GM18499 (cell line): ENCODE data around the gene MEDAG.
"Not testable (repeated sequence)": the region's sequence is repeated elsewhere in the genome, so short reads cannot be mapped to it uniquely, and the experiment has no call there.

ENCODE experiments used
- ATAC-seq: cut with Tn5 transposase; IDR thresholded peaks from one replicate; pipeline ENCODE4 v1.9.1; 2021; ENCODE audit warnings: moderate number of reproducible peaks; ENCODE audit not compliant: insufficient read depth, unreplicated experiment

The MEDAG gene

DNA sequence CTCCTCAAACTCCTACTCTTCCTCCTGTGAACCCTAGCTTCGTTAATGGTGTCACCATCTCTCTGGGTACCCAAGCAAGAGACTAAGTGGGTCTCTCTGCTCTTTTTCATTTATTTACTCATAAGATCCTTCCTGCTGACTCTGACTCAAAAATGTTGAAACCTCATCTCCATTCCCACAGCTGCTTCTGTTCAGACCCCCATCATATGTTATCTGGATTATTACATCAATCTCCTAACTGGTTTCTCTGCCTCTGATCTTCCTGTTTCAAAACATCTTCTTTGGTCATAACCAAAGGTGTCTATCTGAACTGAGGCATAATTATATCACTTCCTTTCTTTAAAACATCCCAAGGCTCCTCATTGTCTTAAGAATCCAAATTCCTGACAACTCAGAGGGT lies 2.0 kb upstream of the MEDAG start:
- no peak for ATAC-seq

DNA sequence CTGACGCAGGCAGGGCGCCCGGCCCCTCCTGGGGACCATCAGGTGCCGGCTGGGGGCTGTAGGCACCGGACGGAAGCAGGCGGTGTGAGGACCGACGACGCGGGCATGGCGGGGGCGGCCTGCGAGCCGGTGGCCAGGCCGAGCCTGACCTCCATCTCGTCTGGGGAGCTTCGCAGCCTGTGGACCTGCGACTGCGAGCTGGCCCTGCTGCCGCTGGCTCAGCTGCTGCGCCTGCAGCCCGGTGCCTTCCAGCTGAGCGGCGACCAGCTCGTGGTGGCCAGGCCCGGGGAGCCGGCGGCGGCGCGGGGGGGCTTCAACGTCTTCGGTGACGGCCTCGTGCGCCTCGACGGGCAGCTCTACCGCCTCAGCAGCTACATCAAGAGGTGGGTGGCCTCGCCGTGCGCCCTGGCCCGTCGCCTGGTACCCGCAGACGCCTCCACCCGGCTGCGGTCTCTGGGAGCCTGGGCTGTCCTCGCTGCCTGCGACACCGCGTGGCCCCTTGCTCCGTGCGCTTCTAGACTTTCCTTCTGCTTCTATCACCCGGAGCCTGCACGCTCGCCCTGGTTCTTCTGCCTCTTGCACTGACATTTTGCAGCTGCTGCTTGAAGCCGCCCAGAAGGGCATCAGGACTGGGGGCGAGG lies 460 bp downstream of the MEDAG start:
- no peak for ATAC-seq

DNA sequence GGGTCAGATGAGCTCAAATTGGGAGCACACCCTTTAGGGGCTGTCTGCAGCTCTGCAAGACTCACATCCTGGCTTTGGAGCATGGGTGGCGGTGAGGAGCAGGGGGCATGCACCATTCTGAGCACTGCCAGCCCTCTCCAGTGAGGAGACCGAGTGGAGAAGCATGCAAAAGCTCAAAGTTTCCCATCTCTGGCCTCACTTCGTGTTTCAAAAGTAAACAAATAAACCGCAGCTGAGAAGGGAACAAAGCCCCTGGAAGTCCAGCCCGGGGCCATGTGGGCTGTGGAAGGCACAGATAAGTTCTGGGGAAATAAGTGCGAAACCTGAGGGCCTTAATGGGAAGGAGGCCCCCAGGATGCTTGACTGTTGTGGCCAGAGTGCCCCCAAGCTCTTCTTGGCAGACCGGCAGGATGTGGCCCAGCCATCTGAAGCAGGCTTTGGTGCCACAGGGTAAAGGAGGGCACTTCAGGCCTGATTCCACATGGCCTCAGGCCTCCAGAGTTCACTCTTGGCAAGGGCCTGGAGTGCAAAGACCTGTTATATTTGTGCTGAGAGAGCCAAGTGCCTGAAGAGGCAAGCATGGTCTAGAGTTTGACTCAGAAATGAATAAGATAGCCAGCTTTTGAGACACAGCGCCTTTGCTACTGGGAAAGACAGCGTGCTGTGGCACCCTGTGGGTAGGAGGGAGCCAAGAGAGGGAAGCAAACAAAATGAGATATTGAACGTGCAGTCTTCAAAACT lies 1.2 kb downstream of the MEDAG start:
- no peak for ATAC-seq

DNA sequence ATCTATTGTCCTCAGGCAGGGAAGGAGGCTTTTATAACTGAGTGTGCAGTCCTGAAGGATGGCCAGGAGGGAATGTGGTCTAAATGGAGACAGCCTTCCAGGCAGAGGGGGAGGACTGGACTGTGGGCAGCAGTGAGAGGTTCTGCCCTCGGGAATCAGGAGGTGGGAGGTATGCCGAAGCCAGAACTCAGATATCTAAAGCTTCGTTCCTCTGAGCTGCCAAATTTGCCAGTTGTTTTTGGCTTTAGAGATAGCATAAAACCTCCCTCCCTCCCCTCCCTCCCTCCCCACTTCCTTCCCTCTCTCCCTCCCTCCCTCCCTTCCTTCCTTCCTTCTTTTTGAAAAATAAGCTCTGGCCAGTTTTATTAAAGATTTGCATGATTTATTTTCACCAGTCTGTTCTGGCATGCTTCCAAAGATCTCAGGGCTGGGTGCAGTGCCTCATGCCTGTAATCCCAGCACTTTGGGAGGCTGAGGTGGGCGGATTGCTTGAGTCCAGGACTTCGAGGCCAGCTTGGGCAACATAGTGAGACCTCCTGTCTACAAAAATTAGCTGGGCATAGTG lies 2.4 kb downstream of the MEDAG start:
- ATAC-seq, result no peak

DNA sequence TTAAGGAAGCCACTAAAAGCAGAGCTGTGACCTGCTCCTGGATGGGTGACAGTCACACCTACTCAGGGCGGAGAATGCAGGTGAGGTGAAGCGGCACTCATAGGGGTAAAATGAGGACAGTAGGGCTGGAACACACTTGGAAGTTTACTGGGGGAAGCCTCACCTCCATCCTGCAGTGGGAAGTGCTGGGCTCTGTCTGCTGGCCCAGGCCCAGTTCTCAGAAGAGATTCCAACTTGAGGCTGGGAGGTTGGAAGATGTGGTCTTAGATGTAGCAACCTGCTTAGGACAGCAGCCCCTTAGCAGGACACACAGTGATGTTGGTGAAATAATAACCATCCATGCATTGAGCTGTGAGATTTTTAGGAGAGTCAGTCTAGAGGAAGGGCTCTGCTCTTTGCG lies 4.6 kb downstream of the MEDAG start:
- ATAC-seq, result no peak

DNA sequence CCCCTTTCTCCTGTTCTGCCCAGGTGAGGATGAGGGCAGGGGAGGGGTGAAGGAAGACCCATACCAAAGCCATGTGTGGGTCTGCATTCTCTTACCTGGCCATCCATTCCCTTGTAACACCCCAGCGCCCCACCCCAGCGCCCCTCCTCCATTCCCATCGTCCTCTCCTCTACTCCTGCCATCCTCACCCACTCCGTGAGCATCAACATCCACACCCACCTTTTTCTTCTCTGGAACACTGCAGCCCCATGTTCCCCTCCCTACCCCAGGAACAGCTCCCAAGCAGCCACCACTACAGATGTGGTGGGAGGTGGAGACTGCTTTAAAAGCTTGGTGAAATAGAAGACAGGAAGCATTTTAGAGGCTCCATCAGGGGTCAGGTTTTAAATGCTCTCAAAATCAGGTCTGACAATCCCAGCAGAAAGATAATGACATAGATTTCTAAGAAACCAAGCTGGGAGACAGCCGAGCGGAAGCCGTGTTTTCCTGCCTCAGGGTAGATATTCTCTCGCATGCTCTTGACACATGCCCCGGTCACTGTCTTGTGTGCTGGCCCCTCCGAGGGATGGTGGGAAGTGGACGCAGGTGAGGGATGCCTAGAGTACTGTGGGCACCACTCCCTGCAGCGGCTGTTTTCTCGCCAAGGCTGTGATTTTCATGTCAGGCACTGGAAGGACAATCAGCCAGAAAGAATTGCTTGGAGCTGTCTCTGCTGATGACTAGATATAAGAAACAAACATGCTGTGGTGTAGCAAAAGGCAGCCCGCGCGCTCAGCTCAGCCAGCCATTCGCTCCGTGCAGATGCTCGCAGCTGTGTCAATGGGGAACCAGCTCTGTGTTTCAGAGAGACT lies 9.8 kb downstream of the MEDAG start:
- no peak for ATAC-seq

DNA sequence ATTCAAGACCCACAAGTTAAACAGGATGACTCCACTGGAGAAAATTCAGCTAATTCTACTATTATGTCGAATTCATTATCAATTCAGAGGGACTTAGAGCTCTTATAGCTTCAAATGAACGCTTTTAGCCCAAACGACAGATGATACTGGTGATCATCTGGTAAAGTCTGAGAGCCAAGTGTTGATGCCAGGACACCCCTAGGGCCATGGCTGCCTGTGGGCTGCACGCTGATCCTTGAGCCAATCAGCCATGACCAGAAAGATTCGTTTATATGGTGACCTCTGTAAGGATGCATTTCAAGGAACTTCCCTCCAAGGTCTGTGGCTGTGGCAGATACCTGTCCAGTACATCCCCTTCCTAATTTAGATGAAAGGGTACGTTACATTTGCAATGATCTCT lies 10.9 kb downstream of the MEDAG start:
- no peak for ATAC-seq

DNA sequence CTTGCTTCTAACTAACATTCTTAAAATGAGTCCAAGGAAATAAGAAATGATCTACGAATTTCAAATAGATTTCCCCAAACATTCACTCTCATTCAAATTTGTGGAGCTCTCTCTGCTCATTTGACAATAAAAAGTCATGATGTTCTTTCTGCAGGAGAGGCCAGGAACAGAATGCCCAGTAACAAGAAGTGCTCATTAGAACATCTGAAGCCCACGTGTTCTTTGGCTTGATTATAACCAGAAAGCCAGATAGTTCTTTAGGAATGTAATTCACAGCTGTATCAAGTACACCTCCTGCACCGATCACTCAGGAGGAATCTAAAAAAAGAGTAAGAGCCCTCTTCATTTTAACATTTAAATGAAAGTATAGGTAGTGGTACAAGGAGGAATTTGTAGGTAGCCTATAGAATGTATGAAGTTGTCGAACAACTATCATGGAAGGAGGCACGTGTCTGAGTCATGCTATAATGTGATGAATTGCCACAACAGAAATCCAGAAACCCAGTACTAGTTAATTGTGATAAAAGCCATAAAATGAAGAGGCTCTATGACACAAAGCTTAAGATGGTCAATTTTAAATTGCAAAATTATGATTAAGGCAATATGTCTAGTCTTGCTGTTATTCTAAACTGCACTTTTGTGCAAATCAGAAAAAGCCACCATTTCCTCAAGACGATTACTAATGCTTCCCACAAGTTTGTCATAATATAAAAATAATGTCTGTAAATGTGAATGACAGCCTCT lies 12.8 kb downstream of the MEDAG start:
- no peak for ATAC-seq

DNA sequence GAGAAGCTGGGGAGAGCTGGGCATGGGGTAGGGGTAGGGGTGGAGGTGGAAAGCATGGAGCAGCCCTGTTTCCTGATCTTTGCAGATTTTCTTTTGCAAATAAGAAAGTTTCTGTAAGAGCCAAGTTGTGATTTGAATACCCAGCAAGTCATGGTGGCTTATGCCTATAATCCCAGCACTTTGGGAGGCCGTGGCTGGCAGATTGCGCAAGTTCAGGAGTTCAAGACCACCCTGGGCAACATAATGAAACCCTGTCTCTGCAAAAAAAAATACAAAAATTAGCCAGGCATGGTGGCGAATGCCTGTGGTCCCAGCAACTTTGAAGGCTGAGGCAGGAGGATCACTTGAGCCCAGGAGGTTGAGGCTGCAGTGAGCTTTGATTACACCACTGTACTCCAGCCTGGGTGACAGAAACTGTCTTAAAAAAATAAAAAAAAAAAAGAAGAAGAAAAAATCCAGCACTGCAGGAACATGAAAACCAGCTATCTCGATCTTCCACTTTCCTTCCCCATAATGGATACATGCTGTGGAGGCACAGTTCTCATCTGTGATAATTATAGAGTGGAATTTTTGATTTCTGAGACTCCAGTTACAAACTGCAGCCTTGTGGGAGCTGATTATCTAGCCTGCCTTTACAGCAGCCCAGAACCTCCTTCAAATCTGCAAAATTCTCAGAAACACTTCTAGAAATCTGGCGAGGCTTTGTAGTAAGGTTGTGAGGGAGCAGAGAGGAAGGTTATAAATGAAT lies 14.3 kb downstream of the MEDAG start:
- no peak for ATAC-seq

DNA sequence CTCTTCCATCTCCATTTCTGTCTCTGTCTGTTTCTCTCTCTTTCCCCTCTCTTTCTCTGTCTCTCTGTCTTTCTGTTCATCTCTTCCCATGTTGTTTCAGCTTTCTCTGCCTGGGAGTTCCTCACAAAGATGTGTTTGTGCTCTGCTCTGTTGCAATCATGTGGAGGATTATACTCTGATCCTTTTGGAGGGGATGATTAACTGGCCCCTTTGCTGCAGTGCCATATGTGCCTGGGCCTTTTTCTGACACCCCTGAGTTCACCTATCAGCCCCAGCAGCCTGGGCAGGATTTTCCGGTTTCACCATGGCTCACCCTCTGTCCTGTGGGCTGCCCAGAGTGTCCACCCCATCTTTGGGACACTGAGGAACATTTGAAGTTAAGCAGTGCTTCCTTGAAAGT lies 17.3 kb downstream of the MEDAG start:
- ATAC-seq, result no peak

DNA sequence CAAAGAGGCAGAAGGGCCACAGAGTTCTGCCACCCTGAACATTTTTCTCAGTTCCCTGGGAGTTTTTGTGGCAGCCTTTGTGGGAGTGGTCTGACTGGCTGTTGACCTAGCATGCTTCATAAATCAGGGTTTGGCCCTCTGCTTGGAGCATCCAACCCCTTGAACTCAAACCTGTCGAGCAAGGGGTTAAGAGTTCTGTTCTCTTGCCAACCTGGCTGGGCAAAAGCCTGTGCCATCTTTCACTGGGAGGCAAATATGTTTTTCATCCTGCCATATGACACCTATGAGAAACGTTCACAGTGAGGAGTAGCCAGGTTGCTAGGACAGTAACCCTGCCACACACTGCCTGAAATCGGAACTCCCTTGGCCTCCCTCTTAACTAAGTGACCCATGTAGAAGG lies 18.6 kb downstream of the MEDAG start:
- ATAC-seq, result no peak

DNA sequence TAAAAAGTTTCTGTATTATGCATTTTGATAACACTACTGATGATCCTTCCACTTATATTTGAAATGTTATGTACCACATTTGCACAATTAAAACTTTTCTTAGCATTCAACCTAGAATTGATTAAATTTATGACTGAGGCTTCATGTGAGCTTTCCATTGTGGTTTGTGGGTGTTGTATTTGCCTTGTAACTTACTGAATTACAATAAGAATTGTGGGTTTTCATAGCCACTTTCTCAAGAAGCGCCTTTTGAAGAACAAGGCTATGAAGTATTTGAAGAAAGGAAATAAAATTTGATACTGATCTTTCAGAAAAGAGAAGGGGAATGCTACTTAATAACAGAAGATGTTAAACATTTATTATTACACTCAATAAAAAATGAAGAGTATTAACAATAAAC lies 19.4 kb downstream of the MEDAG start:
- no peak for ATAC-seq

DNA sequence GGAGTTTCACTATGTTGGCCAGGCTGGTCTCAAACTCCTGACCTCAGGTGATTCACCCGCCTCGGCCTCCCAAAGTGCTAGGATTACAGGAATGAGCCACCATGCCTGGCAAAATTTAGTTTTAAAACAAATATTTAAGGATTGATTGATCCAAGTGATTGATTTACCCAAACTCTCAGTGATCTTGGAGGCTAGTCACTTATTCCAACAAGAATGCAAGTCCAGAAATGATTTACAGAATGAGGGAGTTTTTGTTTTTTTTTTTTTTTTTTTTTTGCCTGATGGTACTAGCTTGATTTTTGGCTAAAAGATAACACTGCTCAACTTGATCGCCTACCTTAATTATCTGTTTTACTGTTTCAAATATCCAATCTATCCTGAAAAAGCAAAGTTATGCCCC lies 20.7 kb downstream of the MEDAG start:
- ATAC-seq, result no peak

DNA sequence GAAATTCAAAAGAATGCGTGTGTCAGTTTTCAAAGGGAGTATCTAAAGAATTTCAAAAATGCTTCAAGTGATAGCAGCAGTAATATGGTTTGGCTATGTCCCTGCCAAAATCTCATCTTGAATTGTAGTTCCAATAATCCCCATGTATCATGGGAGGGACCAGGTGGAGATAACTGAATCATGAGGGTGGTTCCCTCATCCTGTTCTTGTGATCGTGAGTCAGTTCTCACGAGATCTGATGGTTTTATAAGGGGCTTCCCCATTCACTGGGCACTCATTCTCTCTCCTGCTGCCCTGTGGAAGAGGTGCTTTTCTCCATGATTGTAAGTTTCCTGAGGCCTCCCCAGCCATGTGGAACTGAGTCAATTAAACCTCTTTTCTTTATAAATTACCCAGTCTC lies 21.1 kb downstream of the MEDAG start:
- ATAC-seq, result not testable (repeated sequence)

DNA sequence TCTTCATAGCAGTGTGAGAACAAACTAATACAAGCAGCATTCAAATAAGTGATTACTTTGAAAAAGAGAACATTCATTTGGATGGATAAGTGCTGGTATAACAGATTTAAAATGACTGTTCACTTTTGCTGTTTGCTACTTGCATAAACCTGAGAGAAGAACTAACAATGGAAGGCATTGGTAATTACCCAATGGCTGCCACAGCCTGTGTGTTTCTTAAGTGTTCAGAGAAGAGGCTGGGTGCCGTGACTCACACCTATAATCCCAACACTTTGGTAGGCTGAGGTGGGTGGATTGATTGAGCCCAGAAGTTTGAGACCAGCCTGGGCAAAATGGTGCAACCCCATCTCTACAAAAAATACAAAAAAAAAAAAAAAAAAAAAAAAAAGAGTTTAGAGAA lies 21.5 kb downstream of the MEDAG start:
- no peak for ATAC-seq

DNA sequence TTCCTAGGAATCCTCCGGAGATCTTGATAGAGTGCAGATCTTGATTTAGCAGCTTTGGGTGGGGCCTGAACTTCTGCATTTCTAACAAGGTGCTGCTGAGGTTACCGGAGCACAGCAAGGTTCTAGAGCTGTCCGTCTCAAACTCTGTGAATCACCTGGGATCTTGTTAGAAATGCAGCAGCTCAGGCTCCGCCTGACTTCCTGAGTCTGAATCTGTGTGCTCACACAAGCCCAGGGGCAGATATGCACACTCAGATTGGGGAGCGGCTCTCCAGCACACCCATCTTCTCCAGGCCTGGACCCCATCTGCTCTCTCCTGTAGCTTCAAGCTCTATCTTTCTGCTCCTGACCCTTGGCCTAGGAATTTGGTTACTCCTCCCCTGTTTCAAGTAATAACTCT lies 22.9 kb downstream of the MEDAG start:
- ATAC-seq, result no peak

DNA sequence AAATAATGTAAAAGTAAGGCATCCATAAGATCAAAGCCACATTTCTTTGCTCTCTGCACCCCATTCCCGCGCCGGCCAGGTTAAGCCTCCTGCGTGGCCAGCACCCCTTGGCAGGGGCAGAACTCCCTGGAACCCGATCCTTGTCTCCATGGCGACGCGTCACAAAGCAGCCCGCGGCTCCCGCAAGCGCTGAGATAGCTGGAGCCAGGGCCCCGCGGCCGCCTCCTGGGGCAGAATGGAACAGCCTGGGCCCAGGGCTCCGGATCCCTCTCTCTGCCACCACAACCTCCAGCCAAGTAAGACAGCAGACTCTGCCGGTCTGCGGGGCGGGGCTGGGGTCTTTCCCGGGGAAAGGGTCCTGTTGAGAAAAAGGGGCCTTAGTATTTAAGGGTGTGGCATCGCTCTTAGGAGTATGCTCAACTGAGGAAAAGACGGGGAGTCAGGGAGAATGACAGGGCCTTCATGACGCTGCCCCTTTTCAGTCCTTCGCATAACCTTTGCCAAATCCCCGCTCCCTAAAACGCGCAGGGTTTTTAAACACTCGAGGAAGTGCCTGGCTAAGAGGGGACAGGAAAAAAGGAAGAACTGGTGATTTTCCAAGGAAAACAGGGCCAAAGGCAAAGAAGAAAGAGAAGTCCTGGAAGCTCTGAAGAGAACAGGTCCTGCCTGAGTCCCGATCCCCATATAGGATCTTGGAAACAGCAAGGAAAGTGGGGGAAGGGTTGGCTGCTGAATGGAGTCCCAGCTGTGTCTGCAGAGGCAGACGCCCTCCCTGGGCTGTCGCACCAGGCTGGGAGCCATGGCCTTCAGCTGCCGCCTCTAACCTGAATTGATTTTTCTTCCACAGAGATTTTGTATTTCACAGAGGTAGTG lies 26.6 kb downstream of the MEDAG start, which contains the start of gene TEX26:
TSS of gene TEX26 (plus strand) at position 176 of the 873 bp plus-strand sequence. CDS start at position 236, 60 bp downstream.
- no peak for ATAC-seq

DNA sequence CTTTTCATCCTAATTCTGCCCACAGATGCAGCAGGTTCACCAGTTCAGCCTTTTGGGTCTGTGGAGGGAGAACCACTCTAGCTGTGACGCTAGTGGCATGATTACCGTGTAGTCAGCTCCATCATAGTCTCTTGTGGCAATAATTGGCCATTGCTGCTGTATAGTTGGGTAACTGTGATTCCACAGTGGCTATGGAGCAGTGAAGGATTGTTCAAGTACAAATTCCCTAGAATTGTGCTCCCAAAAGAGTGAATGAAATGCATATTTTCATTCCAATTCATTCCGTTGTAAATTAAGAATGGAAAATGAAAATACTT lies 27.2 kb downstream of the MEDAG start:
- no peak for ATAC-seq

DNA sequence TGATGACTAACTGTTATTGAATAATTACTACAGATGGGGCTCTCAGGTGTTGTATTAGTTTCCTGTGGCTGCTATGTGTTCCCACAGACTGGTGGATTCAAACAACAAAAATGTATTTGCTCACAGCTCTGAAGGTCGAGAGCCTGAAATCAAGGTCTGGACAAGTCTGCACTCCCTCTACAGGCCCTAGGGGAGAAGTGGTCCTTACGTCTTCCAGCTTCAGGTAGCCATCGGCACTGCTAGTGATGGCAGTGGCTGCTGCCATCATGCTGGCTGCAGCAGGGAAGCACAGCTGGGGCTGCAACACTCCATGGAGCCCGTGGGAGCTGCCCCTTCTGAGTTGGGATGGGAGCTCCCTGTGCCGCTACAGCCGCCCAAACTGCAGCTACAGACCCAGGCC lies 28.3 kb downstream of the MEDAG start:
- ATAC-seq, result no peak
